ENCODE measurements around the gene DOK7. TPM values are rescaled to one million over a fixed set of nuclear protein-coding genes. Genes with fewer than 3 reads are reported as not detected.

Gene DOK7
- total RNA-seq, 1 experiment from 2014 or later: not detected

GRCh38 chr4:3460926-3461325, 2.2 kb upstream of the DOK7 start:
- H3K27me3 ChIP-seq (replicated peaks; ENCODE audit: insufficient read depth, low read depth, low read length, poor library complexity): no peaks in the 10 kb centered on the region
- H3K27ac ChIP-seq (ENCODE audit: low read depth, low read length, poor library complexity, severe bottlenecking): no peak overlapping the region
- no peaks in the 10 kb centered on the region for H3K4me1 ChIP-seq (ENCODE audit: insufficient read depth, low read length, poor library complexity, severe bottlenecking)
- H3K4me3 ChIP-seq (ENCODE audit: low read depth, low read length, poor library complexity, severe bottlenecking): no peak overlapping the region
- POLR2A ChIA-PET (ENCODE audit: low non-redundant PET): no interaction called here
- no peaks in the 10 kb centered on the region for H3K36me3 ChIP-seq (ENCODE audit: insufficient read depth, low read length, poor library complexity, severe bottlenecking)
- intact Hi-C loops (cut with micrococcal nuclease; ENCODE audit: unreplicated experiment): no loop called here
- BruUV-seq (replicated peaks): no TSS peak
- CTCF ChIA-PET: no interaction called here
- TF ChIP-seq EZH2 (IDR thresholded peaks at IDR 0.05; ENCODE audit: borderline replicate concordance, low read depth, low read length, poor library complexity, severe bottlenecking) (no peak), CTCF (conservative IDR thresholded peaks at IDR 0.05; ENCODE audit: low read depth, low read length) (no peak)
- no peak for DNase-seq (ENCODE audit: low spot score)
- no peaks in the 10 kb centered on the region for H3K9me3 ChIP-seq (ENCODE audit: low read depth, low read length, poor library complexity, severe bottlenecking)

GRCh38 chr4:3461515-3462291, 1.4 kb upstream of the DOK7 start:
- intact Hi-C loops (cut with micrococcal nuclease; ENCODE audit: unreplicated experiment): no loop called here
- DNase-seq (ENCODE audit: low spot score): no peak
- POLR2A ChIA-PET (ENCODE audit: low non-redundant PET): no interaction called here

GRCh38 chr4:3462321-3462789, 751 bp upstream of the DOK7 start:
- CTCF ChIA-PET: no interaction called here

More at GRCh38 chr4:3461515-3462291, 1.4 kb upstream of the DOK7 start:
- Histone ChIP-seq H3K27ac (ENCODE audit: low read depth, low read length, poor library complexity, severe bottlenecking) (no peak overlapping the region), H3K27me3 (replicated peaks; ENCODE audit: insufficient read depth, low read depth, low read length, poor library complexity) (no peaks in the 10 kb centered on the region), H3K36me3 (ENCODE audit: insufficient read depth, low read length, poor library complexity, severe bottlenecking) (no peaks in the 10 kb centered on the region), H3K9me3 (ENCODE audit: low read depth, low read length, poor library complexity, severe bottlenecking) (no peaks in the 10 kb centered on the region), H3K4me3 (ENCODE audit: low read depth, low read length, poor library complexity, severe bottlenecking) (no peak overlapping the region), H3K4me1 (ENCODE audit: insufficient read depth, low read length, poor library complexity, severe bottlenecking) (no peaks in the 10 kb centered on the region)
- no TSS peak for BruUV-seq (replicated peaks)
- TF ChIP-seq EZH2 (IDR thresholded peaks at IDR 0.05; ENCODE audit: borderline replicate concordance, low read depth, low read length, poor library complexity, severe bottlenecking): no peak
- TF ChIP-seq CTCF (conservative IDR thresholded peaks at IDR 0.05; ENCODE audit: low read depth, low read length): no peak
- CTCF ChIA-PET: no interaction called here

More at GRCh38 chr4:3462321-3462789, 751 bp upstream of the DOK7 start:
- intact Hi-C loops (cut with micrococcal nuclease; ENCODE audit: unreplicated experiment): no loop called here
- no peaks in the 10 kb centered on the region for H3K9me3 ChIP-seq (ENCODE audit: low read depth, low read length, poor library complexity, severe bottlenecking)
- no peaks in the 10 kb centered on the region for H3K36me3 ChIP-seq (ENCODE audit: insufficient read depth, low read length, poor library complexity, severe bottlenecking)
- TF ChIP-seq CTCF (conservative IDR thresholded peaks at IDR 0.05; ENCODE audit: low read depth, low read length): no peak
- TF ChIP-seq EZH2 (IDR thresholded peaks at IDR 0.05; ENCODE audit: borderline replicate concordance, low read depth, low read length, poor library complexity, severe bottlenecking): no peak
- POLR2A ChIA-PET (ENCODE audit: low non-redundant PET): no interaction called here
- no TSS peak for BruUV-seq (replicated peaks)
- H3K27ac ChIP-seq (ENCODE audit: low read depth, low read length, poor library complexity, severe bottlenecking): no peak overlapping the region
- no peak overlapping the region for H3K4me3 ChIP-seq (ENCODE audit: low read depth, low read length, poor library complexity, severe bottlenecking)
- DNase-seq (ENCODE audit: low spot score): no peak
- no peaks in the 10 kb centered on the region for H3K4me1 ChIP-seq (ENCODE audit: insufficient read depth, low read length, poor library complexity, severe bottlenecking)
- H3K27me3 ChIP-seq (replicated peaks; ENCODE audit: insufficient read depth, low read depth, low read length, poor library complexity): no peaks in the 10 kb centered on the region

All from A673 (cell line).